ENCODE data around the gene INSL3. TPM values are rescaled to one million over a fixed set of nuclear protein-coding genes. Genes with fewer than 3 reads are reported as not detected.

The INSL3 gene
- total and polyA plus RNA-seq, 2 of the 8 experiments (the other 6 are each of a cell fraction or from before 2014, with no cell fraction given): 0.41 to 1.5 TPM

GRCh38 chr19:17788632-17789031, 32.7 kb downstream of the INSL3 start:
- H3K27ac ChIP-seq (ENCODE audit: low read depth, low read length): no peak overlapping the region
- CTCF ChIA-PET (ENCODE audit: partially characterized antibody): interaction anchor here (1.3 to 1.7 kb wide), 2 partner anchors 34 to 67 kb away, joined by 4 read pairs; no protein-coding TSS in a partner anchor
- no peak overlapping the region for H2AFZ ChIP-seq (ENCODE audit: low read length)
- no peak overlapping the region for H4K8ac ChIP-seq (ENCODE audit: extremely low read depth, insufficient read depth, low read length)
- no peak for FAIRE-seq
- TF ChIP-seq NANOG (IDR thresholded peaks at IDR 0.05; ENCODE audit: insufficient read depth, low read depth, low read length, poor library complexity, severe bottlenecking) (no peak), EZH2 (IDR thresholded peaks at IDR 0.05; ENCODE audit: low read depth, low read length, severe bottlenecking) (no peak), RBBP5 (IDR thresholded peaks at IDR 0.05; ENCODE audit: borderline replicate concordance, low read depth, low read length) (no peak), YY1 (IDR thresholded peaks at IDR 0.05; ENCODE audit: low read depth, low read length) (no peak), TCF12 (IDR thresholded peaks at IDR 0.05; ENCODE audit: low read depth, low read length) (no peak), USF2 (IDR thresholded peaks at IDR 0.05; ENCODE audit: low read length) (no peak), KDM5A (IDR thresholded peaks at IDR 0.05; ENCODE audit: low read length) (no peak)
- no peak overlapping the region for H2BK5ac ChIP-seq (ENCODE audit: low read depth, low read length)
- no peak overlapping the region for H3K23ac ChIP-seq (ENCODE audit: insufficient read length)
- no peak overlapping the region for H4K5ac ChIP-seq (ENCODE audit: insufficient read length, low read depth, low read length)
- H3K27me3 ChIP-seq (replicated peaks in 1 of 4; ENCODE audit: control insufficient read depth in 3 of 4, extremely low read depth in 1 of 4, insufficient read depth in 3 of 4, low read length in 3 of 4): no peaks in the 10 kb centered on the region
- no peak overlapping the region for H2BK120ac ChIP-seq (replicated peaks; ENCODE audit: low read depth, low read length)
- H4K91ac ChIP-seq (replicated peaks; ENCODE audit: insufficient read length, low read length): no peak overlapping the region
- H3K36me3 ChIP-seq (ENCODE audit: control insufficient read depth in 2 of 4, insufficient read depth in 4 of 4, low read length in 3 of 4): peaks cover 0 to 3% (median 0%) of the 10 kb centered on the region in 4 experiments; a peak in 3 of 8 replicates
- H3K4me2 ChIP-seq (ENCODE audit: insufficient read depth in 1 of 2, low read depth in 2 of 2, low read length in 2 of 2): no peak overlapping the region
- H2BK12ac ChIP-seq (ENCODE audit: low read depth, low read length): no peak overlapping the region
- 88% methylated on average over 2 of the region's 2 CpGs; no CpG with 5 or more reads in 1 of the 2 experiments for WGBS, 2 experiments (ENCODE audit: extremely low coverage in 1 of 2, insufficient coverage in 1 of 2, insufficient read length in 1 of 2, insufficient replicate concordance in 2 of 2, low coverage in 1 of 2, low lambda C conversion rate in 2 of 2, missing lambda C conversion rate in 1 of 2)
- no peak overlapping the region for H2BK20ac ChIP-seq (ENCODE audit: low read length)
- H3K9ac ChIP-seq (replicated peaks in 1 of 4; ENCODE audit: extremely low read depth in 1 of 4, low read depth in 3 of 4, low read length in 3 of 4): no peak overlapping the region
- H2AK5ac ChIP-seq (ENCODE audit: low read depth, low read length): no peak overlapping the region
- no peaks in the 10 kb centered on the region for H3K9me3 ChIP-seq (ENCODE audit: insufficient read depth in 2 of 2, low read depth in 1 of 2, low read length in 1 of 2)
- H3K4me3 ChIP-seq (ENCODE audit: extremely low read depth in 1 of 4, insufficient read depth in 2 of 4, low read depth in 3 of 4, low read length in 4 of 4): no peak overlapping the region
- no peak overlapping the region for H3K18ac ChIP-seq (ENCODE audit: extremely low read depth, low read length)
- DNase-seq (ENCODE audit: low read depth in 1 of 2, low spot score in 2 of 2): no peak
- POLR2A ChIA-PET (ENCODE audit: partially characterized antibody): interaction anchor here (1.7 kb wide), 1 partner anchor 72 kb away, joined by 3 read pairs; no protein-coding TSS in a partner anchor
- no peak overlapping the region for H3K14ac ChIP-seq (ENCODE audit: insufficient read length)
- no peak overlapping the region for H2BK15ac ChIP-seq (ENCODE audit: low read length)
- no peak overlapping the region for H3K56ac ChIP-seq (replicated peaks; ENCODE audit: insufficient read length, low read depth, low read length)
- no peaks in the 10 kb centered on the region for H3K79me2 ChIP-seq (ENCODE audit: control insufficient read depth in 1 of 2, insufficient read depth in 2 of 2, low read length in 2 of 2)
- no peaks in the 10 kb centered on the region for H3K79me1 ChIP-seq (ENCODE audit: low read depth, low read length)
- H3K4ac ChIP-seq (replicated peaks; ENCODE audit: insufficient read length, low read depth, low read length): no peak overlapping the region
- peaks cover 0 to 2% of the 10 kb centered on the region in 2 experiments for H4K20me1 ChIP-seq (replicated peaks in 1 of 2; ENCODE audit: control insufficient read depth in 1 of 2, insufficient read depth in 2 of 2, low read length in 2 of 2)
- no peaks in the 10 kb centered on the region for H3K23me2 ChIP-seq (ENCODE audit: low read depth, low read length)
- H3K4me1 ChIP-seq (replicated peaks in 1 of 4; ENCODE audit: control insufficient read depth in 3 of 4, insufficient read depth in 4 of 4, low read length in 3 of 4): peaks cover 0 to 4% (median 2%) of the 10 kb centered on the region in 4 experiments; a peak in 4 of 7 replicates

Measured in H1 (cell line).